ENCODE results near the gene FGF14. TPM values are rescaled to one million over a fixed set of nuclear protein-coding genes. Genes with fewer than 3 reads are reported as not detected.

The FGF14 gene
- total RNA-seq, 1 donor from 2014 or later: not detected

- ATAC-seq (ENCODE audit: low read depth): no peak
- intact Hi-C loops (cut with micrococcal nuclease): loop anchor here (10.0 kb wide), 1 partner anchor 435 kb away; no protein-coding TSS in a partner anchor
- POLR2A ChIA-PET: no interaction called here
These were observed 452.2 kb downstream of the FGF14 start for GRCh38 chr13:101949681-101950080.

GRCh38 chr13:101946401-101946800 lies 455.4 kb downstream of the FGF14 start:
- no peak for TF ChIP-seq CTCF (IDR thresholded peaks at IDR 0.05)
- no peak overlapping the region for H3K4me3 Mint-ChIP-seq
- no peaks in the 10 kb centered on the region for H3K27me3 Mint-ChIP-seq
- ChIA-PET CTCF (no interaction called here), POLR2A (no interaction called here)
- no peak for ATAC-seq (ENCODE audit: low read depth)
- intact Hi-C loops (cut with micrococcal nuclease): loop anchor here (10.0 kb wide), 1 partner anchor 432 kb away; no protein-coding TSS in a partner anchor
- DNase-seq: no peak
- no peaks in the 10 kb centered on the region for H3K36me3 Mint-ChIP-seq (ENCODE audit: low read depth)
- H3K9me3 Mint-ChIP-seq: peaks cover 4% of the 10 kb centered on the region
- no peak overlapping the region for H3K27ac Mint-ChIP-seq
- no peaks in the 10 kb centered on the region for H3K4me1 Mint-ChIP-seq

More at GRCh38 chr13:101949681-101950080, 452.2 kb downstream of the FGF14 start:
- no peaks in the 10 kb centered on the region for H3K4me1 Mint-ChIP-seq
- no peak for DNase-seq
- H3K27ac Mint-ChIP-seq: no peak overlapping the region
- CTCF ChIA-PET: no interaction called here
- no peak for TF ChIP-seq CTCF (IDR thresholded peaks at IDR 0.05)
- no peak overlapping the region for H3K4me3 Mint-ChIP-seq
- peaks cover 4% of the 10 kb centered on the region for H3K9me3 Mint-ChIP-seq
- no peaks in the 10 kb centered on the region for H3K27me3 Mint-ChIP-seq
- H3K36me3 Mint-ChIP-seq (ENCODE audit: low read depth): no peaks in the 10 kb centered on the region

GRCh38 chr13:101945435-101945834 lies 456.4 kb downstream of the FGF14 start:
- ATAC-seq (ENCODE audit: low read depth) (no peak), DNase-seq (no peak)
- ChIA-PET POLR2A (no interaction called here), CTCF (no interaction called here)
- H3K9me3 Mint-ChIP-seq: peaks cover 4% of the 10 kb centered on the region
- H3K27me3 Mint-ChIP-seq: no peaks in the 10 kb centered on the region
- no peak overlapping the region for H3K4me3 Mint-ChIP-seq
- intact Hi-C loops (cut with micrococcal nuclease): loop anchor here (10.0 kb wide), 1 partner anchor 431 kb away; no protein-coding TSS in a partner anchor
- no peak for TF ChIP-seq CTCF (IDR thresholded peaks at IDR 0.05)
- H3K36me3 Mint-ChIP-seq (ENCODE audit: low read depth): no peaks in the 10 kb centered on the region
- no peak overlapping the region for H3K27ac Mint-ChIP-seq
- H3K4me1 Mint-ChIP-seq: no peaks in the 10 kb centered on the region

GRCh38 chr13:101944521-101944920 lies 457.3 kb downstream of the FGF14 start:
- intact Hi-C loops (cut with micrococcal nuclease): loop anchor here (10.0 kb wide), 1 partner anchor 430 kb away; no protein-coding TSS in a partner anchor
- Mint-ChIP-seq H3K9me3 (peaks cover 4% of the 10 kb centered on the region), H3K27ac (no peak overlapping the region), H3K4me1 (no peaks in the 10 kb centered on the region), H3K36me3 (ENCODE audit: low read depth) (no peaks in the 10 kb centered on the region), H3K27me3 (no peaks in the 10 kb centered on the region), H3K4me3 (no peak overlapping the region)
- ATAC-seq (ENCODE audit: low read depth) (no peak), DNase-seq (no peak)
- ChIA-PET POLR2A (no interaction called here), CTCF (no interaction called here)
- no peak for TF ChIP-seq CTCF (IDR thresholded peaks at IDR 0.05)

- H3K9me3 Mint-ChIP-seq: peaks cover 4% of the 10 kb centered on the region
- no peaks in the 10 kb centered on the region for H3K36me3 Mint-ChIP-seq (ENCODE audit: low read depth)
- no peak overlapping the region for H3K27ac Mint-ChIP-seq
- DNase-seq (no peak), ATAC-seq (ENCODE audit: low read depth) (no peak)
- intact Hi-C loops (cut with micrococcal nuclease): loop anchor here (10.0 kb wide), 1 partner anchor 428 kb away; no protein-coding TSS in a partner anchor
- no peak for TF ChIP-seq CTCF (IDR thresholded peaks at IDR 0.05)
- no peaks in the 10 kb centered on the region for H3K27me3 Mint-ChIP-seq
- no peak overlapping the region for H3K4me3 Mint-ChIP-seq
- H3K4me1 Mint-ChIP-seq: no peaks in the 10 kb centered on the region
- ChIA-PET CTCF (no interaction called here), POLR2A (no interaction called here)
These were observed 459.2 kb downstream of the FGF14 start for GRCh38 chr13:101942535-101943157.

Data from activated B cell treated with CpG ODN at 0.5 μM for 24 hours (primary cell).